A549 (cell line): ENCODE results near the gene GRK5.

ENCODE experiments used
- EP300 ChIP-seq, 2 experiments: fragments of >200 bp; sonication (Bioruptor Twin); formaldehyde crosslinking; IDR thresholded peaks; 2 replicates in 1 of 2; 3 replicates in 1 of 2; pipeline ENCODE4 v1.6.1; 2016 to 2017
- HOXA7 ChIP-seq: fragments of 250-450 bp; sonication (Bioruptor Pico); IDR thresholded peaks from 2 replicates; pipeline ENCODE4 v1.5.0; 2020; ENCODE audit warnings: mild to moderate bottlenecking, moderate library complexity
- JUN ChIP-seq, 2 experiments: fragments of >200 bp; sonication (Bioruptor Twin); formaldehyde crosslinking; IDR thresholded peaks; 2 replicates in 1 of 2; 3 replicates in 1 of 2; pipeline ENCODE4 v1.6.1; 2016 to 2017
- SMC3 ChIP-seq: fragments of >200 bp; sonication (Bioruptor Twin); formaldehyde crosslinking; IDR thresholded peaks from 3 replicates; pipeline ENCODE4 v1.6.1; 2018; ENCODE audit warnings: inconsistent platforms
- TF ChIP-seq, protein P1 (sequence below): fragments of >200 bp; sonication (Bioruptor Twin); formaldehyde crosslinking; IDR thresholded peaks from 3 replicates; pipeline ENCODE4 v1.5.1; 2016
- TF ChIP-seq, protein P2 (sequence below): IDR thresholded peaks from 2 replicates; pipeline ENCODE4 v1.6.1; 2012

DNA sequence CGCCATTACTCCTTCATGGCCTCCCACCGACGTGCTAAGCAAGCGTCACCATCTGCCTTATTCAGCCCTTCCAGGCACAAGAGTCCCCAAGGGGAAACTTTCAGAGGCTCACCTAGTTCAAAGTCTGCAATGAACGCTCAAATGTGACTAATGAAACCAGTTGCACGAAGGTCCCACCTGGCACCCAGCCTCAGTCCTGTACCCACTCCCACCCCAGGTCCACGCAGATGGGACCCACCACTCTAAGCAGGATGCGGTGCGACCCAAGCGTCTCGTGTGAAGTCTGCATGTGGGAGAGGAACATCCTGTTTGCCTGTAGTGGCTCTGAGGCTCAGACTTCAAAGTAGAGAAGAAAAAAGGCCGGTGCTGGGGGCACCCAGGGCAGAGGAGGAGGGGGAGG lies 294.8 kb downstream of the GRK5 start:
- TF ChIP-seq, protein P1, sequence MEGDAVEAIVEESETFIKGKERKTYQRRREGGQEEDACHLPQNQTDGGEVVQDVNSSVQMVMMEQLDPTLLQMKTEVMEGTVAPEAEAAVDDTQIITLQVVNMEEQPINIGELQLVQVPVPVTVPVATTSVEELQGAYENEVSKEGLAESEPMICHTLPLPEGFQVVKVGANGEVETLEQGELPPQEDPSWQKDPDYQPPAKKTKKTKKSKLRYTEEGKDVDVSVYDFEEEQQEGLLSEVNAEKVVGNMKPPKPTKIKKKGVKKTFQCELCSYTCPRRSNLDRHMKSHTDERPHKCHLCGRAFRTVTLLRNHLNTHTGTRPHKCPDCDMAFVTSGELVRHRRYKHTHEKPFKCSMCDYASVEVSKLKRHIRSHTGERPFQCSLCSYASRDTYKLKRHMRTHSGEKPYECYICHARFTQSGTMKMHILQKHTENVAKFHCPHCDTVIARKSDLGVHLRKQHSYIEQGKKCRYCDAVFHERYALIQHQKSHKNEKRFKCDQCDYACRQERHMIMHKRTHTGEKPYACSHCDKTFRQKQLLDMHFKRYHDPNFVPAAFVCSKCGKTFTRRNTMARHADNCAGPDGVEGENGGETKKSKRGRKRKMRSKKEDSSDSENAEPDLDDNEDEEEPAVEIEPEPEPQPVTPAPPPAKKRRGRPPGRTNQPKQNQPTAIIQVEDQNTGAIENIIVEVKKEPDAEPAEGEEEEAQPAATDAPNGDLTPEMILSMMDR = no peak
- TF ChIP-seq, protein P2, sequence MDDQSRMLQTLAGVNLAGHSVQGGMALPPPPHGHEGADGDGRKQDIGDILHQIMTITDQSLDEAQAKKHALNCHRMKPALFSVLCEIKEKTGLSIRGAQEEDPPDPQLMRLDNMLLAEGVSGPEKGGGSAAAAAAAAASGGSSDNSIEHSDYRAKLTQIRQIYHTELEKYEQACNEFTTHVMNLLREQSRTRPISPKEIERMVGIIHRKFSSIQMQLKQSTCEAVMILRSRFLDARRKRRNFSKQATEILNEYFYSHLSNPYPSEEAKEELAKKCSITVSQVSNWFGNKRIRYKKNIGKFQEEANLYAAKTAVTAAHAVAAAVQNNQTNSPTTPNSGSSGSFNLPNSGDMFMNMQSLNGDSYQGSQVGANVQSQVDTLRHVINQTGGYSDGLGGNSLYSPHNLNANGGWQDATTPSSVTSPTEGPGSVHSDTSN = no peak
- TF ChIP-seq EP300 (IDR thresholded peaks at IDR 0.05) = no peak
- TF ChIP-seq JUN (IDR thresholded peaks at IDR 0.05) = no peak
- TF ChIP-seq SMC3 = no peak
- TF ChIP-seq HOXA7 = no peak
